Omental fat pad (tissue), 4 donors: ENCODE data around the gene SLC30A3. TPM values are rescaled to one million over a fixed set of nuclear protein-coding genes. Genes with fewer than 3 reads are reported as not detected.
"Not testable (repeated sequence)": the region's sequence is repeated elsewhere in the genome, so short reads cannot be mapped to it uniquely, and the experiment has no call there.

ENCODE experiments used
- ATAC-seq: fragments of 150-250 bp; one replicate; pipeline ENCODE4 v1.9.1; 2016; ENCODE audit warnings: mild to moderate bottlenecking, moderate library complexity; ENCODE audit not compliant: low FRiP score
- DNase-seq: peaks from one replicate; pipeline ENCODE4 v3.0.0-alpha.2; 2019; ENCODE audit warnings: low spot score
- CTCF ChIP-seq, 3 donors: fragments of 450-650 bp; IDR thresholded peaks; one replicate each; pipeline ENCODE4 v1.5.1; 2016 to 2017; ENCODE audit warnings: antibody characterized with exemption in 3 of 3, mild to moderate bottlenecking in 3 of 3, moderate library complexity in 2 of 3
- total RNA-seq, 4 donors: library from RNA; depleted of rRNA; stranded (reverse); fragments of >200 nt; gene quantifications; one replicate each; pipeline ENCODE4 v1.1.0, GENCODE V29; 2016

SLC30A3 gene
- total RNA-seq, 4 donors from 2014 or later, result not detected

GRCh38 chr2:27278010-27278409, 15.2 kb upstream of the SLC30A3 start:
- ATAC-seq (no peak), DNase-seq (no peak)
- no peak for TF ChIP-seq CTCF (IDR thresholded peaks at IDR 0.05)

- no peak for TF ChIP-seq CTCF (IDR thresholded peaks at IDR 0.05)
- no peak for DNase-seq
- no peak for ATAC-seq
Observed at GRCh38 chr2:27275211-27276150, 12.6 kb upstream of the SLC30A3 start, which contains the start of gene DNAJC5G. Gene DNAJC5G (plus strand): TSS chr2:27275433. CDS start chr2:27276729, 1,296 bp downstream.

- not testable (repeated sequence) for DNase-seq, ATAC-seq
Observed at GRCh38 chr2:27272537-27273522, 10.0 kb upstream of the SLC30A3 start.

- no peak for TF ChIP-seq CTCF (IDR thresholded peaks at IDR 0.05)
- ATAC-seq (no peak), DNase-seq (no peak)
Observed at GRCh38 chr2:27271631-27272340, 8.9 kb upstream of the SLC30A3 start.

- no peak for TF ChIP-seq CTCF (IDR thresholded peaks at IDR 0.05)
- ATAC-seq, result no peak
- DNase-seq, result no peak
Observed at GRCh38 chr2:27270670-27271069, 7.8 kb upstream of the SLC30A3 start.

- ATAC-seq (no peak), DNase-seq (no peak)
- TF ChIP-seq CTCF (IDR thresholded peaks at IDR 0.05), result no peak
Observed at GRCh38 chr2:27270131-27270530, 7.3 kb upstream of the SLC30A3 start.

GRCh38 chr2:27268296-27268695, 5.4 kb upstream of the SLC30A3 start:
- DNase-seq, ATAC-seq: not testable (repeated sequence)
